22Rv1 (cell line): Measurements from ENCODE around the gene ANK3.

Experiments
- ZFX ChIP-seq: fragments of 450-650 bp; IDR thresholded peaks from 2 replicates; pipeline ENCODE4 v1.6.1; 2017; ENCODE audit warnings: antibody characterized with exemption, borderline replicate concordance
- TF ChIP-seq, protein P1 (sequence below): fragments of 450-650 bp; IDR thresholded peaks from 2 replicates; pipeline ENCODE4 v1.5.1; 2017; ENCODE audit warnings: mild to moderate bottlenecking

- TF ChIP-seq, protein P1, sequence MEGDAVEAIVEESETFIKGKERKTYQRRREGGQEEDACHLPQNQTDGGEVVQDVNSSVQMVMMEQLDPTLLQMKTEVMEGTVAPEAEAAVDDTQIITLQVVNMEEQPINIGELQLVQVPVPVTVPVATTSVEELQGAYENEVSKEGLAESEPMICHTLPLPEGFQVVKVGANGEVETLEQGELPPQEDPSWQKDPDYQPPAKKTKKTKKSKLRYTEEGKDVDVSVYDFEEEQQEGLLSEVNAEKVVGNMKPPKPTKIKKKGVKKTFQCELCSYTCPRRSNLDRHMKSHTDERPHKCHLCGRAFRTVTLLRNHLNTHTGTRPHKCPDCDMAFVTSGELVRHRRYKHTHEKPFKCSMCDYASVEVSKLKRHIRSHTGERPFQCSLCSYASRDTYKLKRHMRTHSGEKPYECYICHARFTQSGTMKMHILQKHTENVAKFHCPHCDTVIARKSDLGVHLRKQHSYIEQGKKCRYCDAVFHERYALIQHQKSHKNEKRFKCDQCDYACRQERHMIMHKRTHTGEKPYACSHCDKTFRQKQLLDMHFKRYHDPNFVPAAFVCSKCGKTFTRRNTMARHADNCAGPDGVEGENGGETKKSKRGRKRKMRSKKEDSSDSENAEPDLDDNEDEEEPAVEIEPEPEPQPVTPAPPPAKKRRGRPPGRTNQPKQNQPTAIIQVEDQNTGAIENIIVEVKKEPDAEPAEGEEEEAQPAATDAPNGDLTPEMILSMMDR: no peak
- no peak for TF ChIP-seq ZFX
Measured at GRCh38 chr10:60405172-60405571, 15.5 kb upstream of the ANK3 start.
